H1 (cell line): ENCODE measurements around the gene EPS8. TPM values are rescaled to one million over a fixed set of nuclear protein-coding genes. Genes with fewer than 3 reads are reported as not detected.

ENCODE experiments used
- CTCF ChIA-PET: fragments of 300-600 bp; sonication (Branson Sonifier 250); formaldehyde crosslinking; loops from one replicate; lab custom pipeline; 2021; ENCODE audit not compliant: partially characterized antibody; lab: Charles Lee
- POLR2A ChIA-PET: fragments of 300-600 bp; sonication (Branson Sonifier 250); formaldehyde crosslinking; loops from one replicate; lab custom pipeline; 2021; ENCODE audit warnings: inconsistent platforms; ENCODE audit not compliant: partially characterized antibody; lab: Charles Lee
- DNase-seq, 2 experiments: peaks; one replicate each; pipeline versions ENCODE4 v3.0.0 to v3.0.0-alpha.2; 2010 to 2022; ENCODE audit warnings: low spot score in 2 of 2, low read depth in 1 of 2, mixed read lengths in 1 of 2
- FAIRE-seq: peaks from 2 replicates; lab custom pipeline; 2011; peaks lifted over from hg19 to GRCh38; lab: Jason Lieb, UNC
- H2AFZ ChIP-seq: 2 replicates; pipeline ENCODE4 v1.8.1; 2012; ENCODE audit warnings: low read length, inconsistent platforms
- H2AK5ac ChIP-seq: 2 replicates; pipeline ENCODE4 v1.6.1; 2013; ENCODE audit warnings: low read depth, low read length
- H2BK120ac ChIP-seq: replicated peaks from 2 replicates; pipeline ENCODE3; 2013; ENCODE audit warnings: low read depth, low read length, inconsistent platforms
- H2BK12ac ChIP-seq: 2 replicates; pipeline ENCODE4 v1.6.1; 2013; ENCODE audit warnings: low read depth, low read length
- H2BK15ac ChIP-seq: 2 replicates; pipeline ENCODE4 v1.6.1; 2013; ENCODE audit warnings: low read length
- H2BK20ac ChIP-seq: 2 replicates; pipeline ENCODE4 v1.6.1; 2013; ENCODE audit warnings: low read length
- H2BK5ac ChIP-seq: 2 replicates; pipeline ENCODE4 v1.6.1; 2013; ENCODE audit warnings: low read depth, low read length
- H3K14ac ChIP-seq: 2 replicates; pipeline ENCODE4 v1.6.1; 2013; ENCODE audit warnings: inconsistent platforms; ENCODE audit not compliant: insufficient read length
- H3K18ac ChIP-seq: 2 replicates; pipeline ENCODE4 v1.6.1; 2013; ENCODE audit warnings: low read length; ENCODE audit errors: extremely low read depth
- H3K23ac ChIP-seq: 2 replicates; pipeline ENCODE4 v1.6.1; 2013; ENCODE audit warnings: inconsistent platforms; ENCODE audit not compliant: insufficient read length
- H3K23me2 ChIP-seq: 2 replicates; pipeline ENCODE4 v1.6.1; 2013; ENCODE audit warnings: low read depth, low read length
- H3K27ac ChIP-seq: 2 replicates; pipeline ENCODE4 v1.6.1; 2011; ENCODE audit warnings: low read depth, low read length, inconsistent platforms
- H3K27me3 ChIP-seq, 4 experiments: replicated peaks in 1 of 4; 1 replicate in 1 of 4; 2 replicates in 3 of 4; pipeline versions ENCODE4 v1.6.1 to v1.8.1; 2011 to 2013; ENCODE audit warnings: low read length in 3 of 4, mild to moderate bottlenecking in 3 of 4, inconsistent platforms in 2 of 4, mixed read lengths in 2 of 4, moderate library complexity in 1 of 4; ENCODE audit not compliant: control insufficient read depth in 3 of 4, insufficient read depth in 3 of 4; ENCODE audit errors: extremely low read depth in 1 of 4
- H3K36me3 ChIP-seq, 4 experiments: 2 replicates each; pipeline versions ENCODE4 v1.6.1 to v1.8.1; 2011 to 2013; ENCODE audit warnings: mild to moderate bottlenecking in 4 of 4, low read length in 3 of 4, moderate library complexity in 2 of 4, control low read depth in 1 of 4, inconsistent platforms in 1 of 4; ENCODE audit not compliant: insufficient read depth in 4 of 4, control insufficient read depth in 2 of 4
- H3K4ac ChIP-seq: replicated peaks from 2 replicates; pipeline ENCODE3; 2013; ENCODE audit warnings: low read length, low read depth, mixed read lengths, inconsistent platforms; ENCODE audit not compliant: insufficient read length
- H3K4me1 ChIP-seq, 4 experiments: replicated peaks in 1 of 4; 1 replicate in 1 of 4; 2 replicates in 3 of 4; pipeline versions ENCODE4 v1.6.1 to v1.8.1; 2011 to 2013; ENCODE audit warnings: low read length in 3 of 4, inconsistent platforms in 2 of 4, mixed read lengths in 1 of 4; ENCODE audit not compliant: insufficient read depth in 4 of 4, control insufficient read depth in 3 of 4
- H3K4me2 ChIP-seq, 2 experiments: 2 replicates each; pipeline versions ENCODE4 v1.6.1 to v1.8.1; 2011 to 2013; ENCODE audit warnings: low read depth in 2 of 2, low read length in 2 of 2, control low read depth in 1 of 2, inconsistent platforms in 1 of 2, mild to moderate bottlenecking in 1 of 2; ENCODE audit not compliant: insufficient read depth in 1 of 2
- H3K4me3 ChIP-seq, 4 experiments: fragments of 200-600, 300-600 bp in 1 of 4; sonication (generic), shearing (Covaris generic), sonication (Bioruptor Twin) in 1 of 4; 2 replicates each; pipeline versions ENCODE4 v1.5.1 to v1.8.1; 2011 to 2016; ENCODE audit warnings: low read length in 4 of 4, low read depth in 3 of 4, control low read depth in 2 of 4, inconsistent platforms in 2 of 4, mild to moderate bottlenecking in 2 of 4, mixed read lengths in 1 of 4, moderate library complexity in 1 of 4; ENCODE audit not compliant: insufficient read depth in 2 of 4; ENCODE audit errors: extremely low read depth in 1 of 4
- H3K56ac ChIP-seq: replicated peaks from 2 replicates; pipeline ENCODE3; 2013; ENCODE audit warnings: low read depth, mild to moderate bottlenecking, mixed read lengths, low read length, inconsistent platforms; ENCODE audit not compliant: insufficient read length
- H3K79me1 ChIP-seq: 2 replicates; pipeline ENCODE4 v1.6.1; 2013; ENCODE audit warnings: low read depth, low read length, control low read depth
- H3K79me2 ChIP-seq, 2 experiments: 2 replicates each; pipeline versions ENCODE4 v1.6.1 to v1.8.1; 2012 to 2013; ENCODE audit warnings: low read length in 2 of 2, mild to moderate bottlenecking in 2 of 2, inconsistent platforms in 1 of 2; ENCODE audit not compliant: insufficient read depth in 2 of 2, control insufficient read depth in 1 of 2
- H3K9ac ChIP-seq, 4 experiments: replicated peaks in 1 of 4; 1 replicate in 1 of 4; 2 replicates in 3 of 4; pipeline versions ENCODE4 v1.6.1 to v1.8.1; 2011 to 2013; ENCODE audit warnings: low read depth in 3 of 4, low read length in 3 of 4, control low read depth in 2 of 4, mild to moderate bottlenecking in 2 of 4, moderate library complexity in 2 of 4, inconsistent platforms in 1 of 4; ENCODE audit errors: extremely low read depth in 1 of 4
- H3K9me3 ChIP-seq, 2 experiments: 2 replicates each; pipeline versions ENCODE4 v1.6.1 to v1.8.1; 2012 to 2013; ENCODE audit warnings: mild to moderate bottlenecking in 2 of 2, moderate library complexity in 2 of 2, control low read depth in 1 of 2, inconsistent platforms in 1 of 2, low read depth in 1 of 2, low read length in 1 of 2, mixed read lengths in 1 of 2; ENCODE audit not compliant: insufficient read depth in 2 of 2
- H4K20me1 ChIP-seq, 2 experiments: replicated peaks in 1 of 2; 2 replicates each; pipeline versions ENCODE3 to v1.8.1; 2011 to 2013; ENCODE audit warnings: inconsistent platforms in 2 of 2, low read length in 2 of 2, mild to moderate bottlenecking in 1 of 2; ENCODE audit not compliant: insufficient read depth in 2 of 2, control insufficient read depth in 1 of 2
- H4K5ac ChIP-seq: 2 replicates; pipeline ENCODE4 v1.6.1; 2013; ENCODE audit warnings: low read length, low read depth, mixed read lengths, inconsistent platforms; ENCODE audit not compliant: insufficient read length
- H4K8ac ChIP-seq: 2 replicates; pipeline ENCODE4 v1.8.0; 2013; ENCODE audit warnings: mild to moderate bottlenecking, moderate library complexity, low read length, inconsistent platforms; ENCODE audit not compliant: insufficient read depth; ENCODE audit errors: extremely low read depth
- H4K91ac ChIP-seq: replicated peaks from 2 replicates; pipeline ENCODE3; 2013; ENCODE audit warnings: low read length, mixed read lengths, inconsistent platforms; ENCODE audit not compliant: insufficient read length
- ATF2 ChIP-seq: IDR thresholded peaks from 2 replicates; pipeline ENCODE4 v1.6.1; 2012; ENCODE audit warnings: low read length, inconsistent platforms
- CHD1 ChIP-seq: IDR thresholded peaks from 2 replicates; pipeline ENCODE4 v1.6.1; 2012; ENCODE audit warnings: low read depth, low read length, improper control_type of control experiment
- JUN ChIP-seq: IDR thresholded peaks from 2 replicates; pipeline ENCODE4 v1.6.1; 2011; ENCODE audit warnings: low read depth, mild to moderate bottlenecking, improper control_type of control experiment, low read length
- KDM1A ChIP-seq: fragments of 200-600, 300-600 bp; sonication (generic); IDR thresholded peaks from 2 replicates; pipeline ENCODE4 v1.7.1; 2016; ENCODE audit warnings: mild to moderate bottlenecking, low read length, borderline replicate concordance
- KDM4A ChIP-seq: IDR thresholded peaks from one replicate; pipeline ENCODE4 v1.7.1; 2012; ENCODE audit warnings: low read depth, mild to moderate bottlenecking, moderate library complexity, low read length, inconsistent platforms; ENCODE audit not compliant: severe bottlenecking
- SP2 ChIP-seq: IDR thresholded peaks from 2 replicates; pipeline ENCODE4 v1.6.1; 2012; ENCODE audit warnings: mild to moderate bottlenecking, low read length, inconsistent platforms
- SP4 ChIP-seq: IDR thresholded peaks from 2 replicates; pipeline ENCODE4 v1.6.1; 2012; ENCODE audit warnings: low read length, inconsistent platforms
- SRF ChIP-seq: IDR thresholded peaks from 2 replicates; pipeline ENCODE4 v1.6.1; 2011; ENCODE audit warnings: mild to moderate bottlenecking, low read depth, low read length, moderate library complexity
- WGBS, 2 experiments: shearing (Covaris generic) in 1 of 2; methylation state at CpG; one replicate each; pipeline versions ENCODE4 v1.1.6 to v1.1.7; 2013 to 2015; ENCODE audit warnings: low lambda C conversion rate in 2 of 2, mixed read lengths in 2 of 2, inconsistent platforms in 1 of 2, low coverage in 1 of 2, missing lambda C conversion rate in 1 of 2; ENCODE audit not compliant: insufficient replicate concordance in 2 of 2, insufficient coverage in 1 of 2, insufficient read length in 1 of 2; ENCODE audit errors: extremely low coverage in 1 of 2, missing lambda C conversion rate in 1 of 2; 5-methylcytosine and 5-hydroxymethylcytosine counted together
- polyA plus RNA-seq, 7 experiments: library from polyadenylated mRNA; depleted of rRNA in 3 of 7; stranded (reverse) in 5 of 7; unstranded in 2 of 7; fragments of >200 nt in 5 of 7; fragments of 200-250 nt in 2 of 7; gene quantifications; 1 replicate in 5 of 7; 2 replicates in 1 of 7; 4 replicates in 1 of 7; pipeline versions ENCODE4 v1.2.1 to v1.2.3, GENCODE V29; 2011 to 2013; ENCODE audit warnings: missing spikeins in 2 of 7, mixed read lengths in 2 of 7
- total RNA-seq: library from RNA; stranded (reverse); fragmentation: NEBNext Ultra II Directional; extraction: Animal tissue kit (Norgen Biotek cat#: 25700); gene quantifications from 2 replicates; pipeline ENCODE4 v1.2.1, GENCODE V29; 2021

EPS8 gene
- total and polyA plus RNA-seq, 2 of the 8 experiments (the other 6 are each of a cell fraction or from before 2014, with no cell fraction given), result 3.0 to 4.6 TPM

GRCh38 chr12:15701631-15702156 lies 87.5 kb downstream of the EPS8 start:
- TF ChIP-seq SP2, result no peak
- no peak for TF ChIP-seq ATF2
- TF ChIP-seq KDM4A, result no peak
- TF ChIP-seq CHD1, result no peak
- no peak for TF ChIP-seq JUN
- no peak for TF ChIP-seq SRF
- TF ChIP-seq SP4, result no peak
- no peak for TF ChIP-seq KDM1A
- H2BK20ac ChIP-seq, result no peak overlapping the region
- no peak overlapping the region for H2BK12ac ChIP-seq
- H4K8ac ChIP-seq, result no peak overlapping the region
- H3K4me2 ChIP-seq, result no peak overlapping the region
- WGBS, 2 experiments, result 82% methylated on average over 3 of the region's 3 CpGs; no CpG with 5 or more reads in 1 of the 2 experiments
- no peak overlapping the region for H3K4ac ChIP-seq
- no peaks in the 10 kb centered on the region for H3K9me3 ChIP-seq
- H3K14ac ChIP-seq, result no peak overlapping the region
- H2BK15ac ChIP-seq, result no peak overlapping the region
- POLR2A ChIA-PET, result no interaction called here
- no peaks in the 10 kb centered on the region for H3K36me3 ChIP-seq
- no peak overlapping the region for H3K56ac ChIP-seq
- H3K9ac ChIP-seq, result no peak overlapping the region
- H4K91ac ChIP-seq, result no peak overlapping the region
- H3K79me1 ChIP-seq, result no peaks in the 10 kb centered on the region
- H3K4me3 ChIP-seq, result no peak overlapping the region
- H3K27me3 ChIP-seq, result no peaks in the 10 kb centered on the region
- no peak overlapping the region for H3K18ac ChIP-seq
- H3K27ac ChIP-seq, result no peak overlapping the region
- no peaks in the 10 kb centered on the region for H3K23me2 ChIP-seq
- no peak overlapping the region for H2BK5ac ChIP-seq
- DNase-seq, result no peak
- CTCF ChIA-PET, result no interaction called here
- H2BK120ac ChIP-seq, result no peak overlapping the region
- H3K79me2 ChIP-seq, result no peaks in the 10 kb centered on the region
- H2AFZ ChIP-seq, result no peak overlapping the region
- H3K4me1 ChIP-seq, result peaks cover 0 to 3% (median 0%) of the 10 kb centered on the region in 4 experiments; a peak in 2 of 7 replicates
- H2AK5ac ChIP-seq, result no peak overlapping the region
- FAIRE-seq, result no peak
- no peak overlapping the region for H4K5ac ChIP-seq
- H4K20me1 ChIP-seq, result no peaks in the 10 kb centered on the region
- H3K23ac ChIP-seq, result no peak overlapping the region
